ENCODE measurements around the gene TRIO.

Gene TRIO

GRCh38 chr5:14263113-14263512 lies 120.0 kb downstream of the TRIO start:
- no peaks in the 10 kb centered on the region for H3K9me3 ChIP-seq (ENCODE audit: insufficient read depth, low read length)
- no peak overlapping the region for H3K9ac ChIP-seq (ENCODE audit: insufficient read length, low read depth)
- TF ChIP-seq ZNF274 (IDR thresholded peaks at IDR 0.05; ENCODE audit: low read depth, low read length) (no peak), YY1 (IDR thresholded peaks at IDR 0.05; ENCODE audit: insufficient read depth, insufficient read length) (no peak), SUZ12 (IDR thresholded peaks at IDR 0.05; ENCODE audit: extremely low read depth, insufficient read depth, insufficient read length) (no peak)
- no peaks in the 10 kb centered on the region for H3K36me3 ChIP-seq (ENCODE audit: insufficient read depth, insufficient read length, low read length)
- H3K27me3 ChIP-seq (ENCODE audit: insufficient read depth, insufficient read length) = no peaks in the 10 kb centered on the region
- no peak overlapping the region for H3K4me3 ChIP-seq (ENCODE audit: insufficient read length, low read depth)
- DNase-seq (ENCODE audit: low read depth, low spot score) = no peak
- H3K4me1 ChIP-seq (ENCODE audit: insufficient read depth, insufficient read length) = peaks cover 4% of the 10 kb centered on the region

- DNase-seq (ENCODE audit: low read depth, low spot score) = no peak
- no peak overlapping the region for H3K9ac ChIP-seq (ENCODE audit: insufficient read length, low read depth)
- H3K9me3 ChIP-seq (ENCODE audit: insufficient read depth, low read length) = no peaks in the 10 kb centered on the region
- TF ChIP-seq YY1 (IDR thresholded peaks at IDR 0.05; ENCODE audit: insufficient read depth, insufficient read length) = no peak
- TF ChIP-seq SUZ12 (IDR thresholded peaks at IDR 0.05; ENCODE audit: extremely low read depth, insufficient read depth, insufficient read length) = no peak
- TF ChIP-seq ZNF274 (IDR thresholded peaks at IDR 0.05; ENCODE audit: low read depth, low read length) = no peak
- no peak overlapping the region for H3K4me3 ChIP-seq (ENCODE audit: insufficient read length, low read depth)
- H3K27me3 ChIP-seq (ENCODE audit: insufficient read depth, insufficient read length) = no peaks in the 10 kb centered on the region
- H3K36me3 ChIP-seq (ENCODE audit: insufficient read depth, insufficient read length, low read length) = no peaks in the 10 kb centered on the region
- H3K4me1 ChIP-seq (ENCODE audit: insufficient read depth, insufficient read length) = peaks cover 5% of the 10 kb centered on the region
Observed at GRCh38 chr5:14263699-14264098, 120.6 kb downstream of the TRIO start.

GRCh38 chr5:14264605-14265316 lies 121.6 kb downstream of the TRIO start:
- Histone ChIP-seq H3K9ac (ENCODE audit: insufficient read length, low read depth) (no peak overlapping the region), H3K4me3 (ENCODE audit: insufficient read length, low read depth) (no peak overlapping the region), H3K36me3 (ENCODE audit: insufficient read depth, insufficient read length, low read length) (no peaks in the 10 kb centered on the region), H3K4me1 (ENCODE audit: insufficient read depth, insufficient read length) (peaks cover 9% of the 10 kb centered on the region), H3K27me3 (ENCODE audit: insufficient read depth, insufficient read length) (no peaks in the 10 kb centered on the region), H3K9me3 (ENCODE audit: insufficient read depth, low read length) (no peaks in the 10 kb centered on the region)
- peak; percentile 40 for DNase-seq (ENCODE audit: low read depth, low spot score)
- TF ChIP-seq ZNF274 (IDR thresholded peaks at IDR 0.05; ENCODE audit: low read depth, low read length) (no peak), SUZ12 (IDR thresholded peaks at IDR 0.05; ENCODE audit: extremely low read depth, insufficient read depth, insufficient read length) (no peak), YY1 (IDR thresholded peaks at IDR 0.05; ENCODE audit: insufficient read depth, insufficient read length) (no peak)

GRCh38 chr5:14265570-14265969 lies 122.4 kb downstream of the TRIO start:
- Histone ChIP-seq H3K9me3 (ENCODE audit: insufficient read depth, low read length) (no peaks in the 10 kb centered on the region), H3K4me1 (ENCODE audit: insufficient read depth, insufficient read length) (peaks cover 10% of the 10 kb centered on the region), H3K4me3 (ENCODE audit: insufficient read length, low read depth) (no peak overlapping the region), H3K27me3 (ENCODE audit: insufficient read depth, insufficient read length) (no peaks in the 10 kb centered on the region), H3K36me3 (ENCODE audit: insufficient read depth, insufficient read length, low read length) (no peaks in the 10 kb centered on the region), H3K9ac (ENCODE audit: insufficient read length, low read depth) (no peak overlapping the region)
- TF ChIP-seq SUZ12 (IDR thresholded peaks at IDR 0.05; ENCODE audit: extremely low read depth, insufficient read depth, insufficient read length) = no peak
- TF ChIP-seq ZNF274 (IDR thresholded peaks at IDR 0.05; ENCODE audit: low read depth, low read length) = no peak
- no peak for TF ChIP-seq YY1 (IDR thresholded peaks at IDR 0.05; ENCODE audit: insufficient read depth, insufficient read length)
- no peak for DNase-seq (ENCODE audit: low read depth, low spot score)

- no peaks in the 10 kb centered on the region for H3K9me3 ChIP-seq (ENCODE audit: insufficient read depth, low read length)
- DNase-seq (ENCODE audit: low read depth, low spot score) = no peak
Observed at GRCh38 chr5:14266171-14266570, 123.0 kb downstream of the TRIO start.

GRCh38 chr5:14266686-14267085 lies 123.5 kb downstream of the TRIO start:
- H3K4me1 ChIP-seq (ENCODE audit: insufficient read depth, insufficient read length) = peaks cover 10% of the 10 kb centered on the region
- H3K9me3 ChIP-seq (ENCODE audit: insufficient read depth, low read length) = no peaks in the 10 kb centered on the region
- no peak overlapping the region for H3K9ac ChIP-seq (ENCODE audit: insufficient read length, low read depth)
- H3K27me3 ChIP-seq (ENCODE audit: insufficient read depth, insufficient read length) = no peaks in the 10 kb centered on the region
- TF ChIP-seq SUZ12 (IDR thresholded peaks at IDR 0.05; ENCODE audit: extremely low read depth, insufficient read depth, insufficient read length) = no peak
- TF ChIP-seq ZNF274 (IDR thresholded peaks at IDR 0.05; ENCODE audit: low read depth, low read length) = no peak
- no peak for TF ChIP-seq YY1 (IDR thresholded peaks at IDR 0.05; ENCODE audit: insufficient read depth, insufficient read length)
- DNase-seq (ENCODE audit: low read depth, low spot score) = no peak
- H3K36me3 ChIP-seq (ENCODE audit: insufficient read depth, insufficient read length, low read length) = peaks cover 8% of the 10 kb centered on the region
- no peak overlapping the region for H3K4me3 ChIP-seq (ENCODE audit: insufficient read length, low read depth)

More at GRCh38 chr5:14266171-14266570, 123.0 kb downstream of the TRIO start:
- H3K9ac ChIP-seq (ENCODE audit: insufficient read length, low read depth) = no peak overlapping the region
- H3K4me1 ChIP-seq (ENCODE audit: insufficient read depth, insufficient read length) = peaks cover 10% of the 10 kb centered on the region
- H3K27me3 ChIP-seq (ENCODE audit: insufficient read depth, insufficient read length) = no peaks in the 10 kb centered on the region
- no peak for TF ChIP-seq ZNF274 (IDR thresholded peaks at IDR 0.05; ENCODE audit: low read depth, low read length)
- TF ChIP-seq SUZ12 (IDR thresholded peaks at IDR 0.05; ENCODE audit: extremely low read depth, insufficient read depth, insufficient read length) = no peak
- no peak for TF ChIP-seq YY1 (IDR thresholded peaks at IDR 0.05; ENCODE audit: insufficient read depth, insufficient read length)
- H3K4me3 ChIP-seq (ENCODE audit: insufficient read length, low read depth) = no peak overlapping the region
- peaks cover 4% of the 10 kb centered on the region for H3K36me3 ChIP-seq (ENCODE audit: insufficient read depth, insufficient read length, low read length)

GRCh38 chr5:14267166-14267838 lies 124.2 kb downstream of the TRIO start:
- Histone ChIP-seq H3K27me3 (ENCODE audit: insufficient read depth, insufficient read length) (no peaks in the 10 kb centered on the region), H3K4me1 (ENCODE audit: insufficient read depth, insufficient read length) (peaks cover 10% of the 10 kb centered on the region), H3K9ac (ENCODE audit: insufficient read length, low read depth) (no peak overlapping the region), H3K36me3 (ENCODE audit: insufficient read depth, insufficient read length, low read length) (peaks cover 8% of the 10 kb centered on the region), H3K9me3 (ENCODE audit: insufficient read depth, low read length) (no peaks in the 10 kb centered on the region), H3K4me3 (ENCODE audit: insufficient read length, low read depth) (no peak overlapping the region)
- no peak for DNase-seq (ENCODE audit: low read depth, low spot score)
- no peak for TF ChIP-seq SUZ12 (IDR thresholded peaks at IDR 0.05; ENCODE audit: extremely low read depth, insufficient read depth, insufficient read length)
- no peak for TF ChIP-seq YY1 (IDR thresholded peaks at IDR 0.05; ENCODE audit: insufficient read depth, insufficient read length)
- no peak for TF ChIP-seq ZNF274 (IDR thresholded peaks at IDR 0.05; ENCODE audit: low read depth, low read length)
